Activated T-cell treated with anti-CD3 and anti-CD28 coated beads for 24 hours (primary cell): ENCODE results near the gene ADGRV1.
"Not testable (repeated sequence)": the region's sequence is repeated elsewhere in the genome, so short reads cannot be mapped to it uniquely, and the experiment has no call there.

ENCODE experiments used
- DNase-seq: peaks from one replicate; pipeline ENCODE4 v3.0.0-alpha.2; 2020; ENCODE audit warnings: low read depth

Gene ADGRV1

DNA sequence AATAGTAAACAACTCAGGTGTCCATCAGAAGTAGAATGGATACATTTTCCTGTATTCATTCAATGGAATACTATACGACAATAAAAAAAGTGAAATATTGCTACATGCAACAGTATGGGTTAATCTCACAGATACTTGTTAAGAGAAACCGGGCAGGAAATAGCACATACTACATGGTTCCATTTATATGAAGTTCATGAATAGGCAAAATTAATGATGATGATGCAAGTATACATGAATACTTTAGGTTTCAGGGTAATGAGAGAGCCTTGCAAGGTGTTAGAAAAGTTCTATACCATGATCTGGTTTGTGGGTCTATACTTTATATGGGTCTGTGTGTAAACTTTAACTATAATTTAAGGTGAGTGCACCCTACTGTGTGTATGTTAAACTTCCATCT is 390.4 kb downstream of the ADGRV1 start:
- DNase-seq = no peak

DNA sequence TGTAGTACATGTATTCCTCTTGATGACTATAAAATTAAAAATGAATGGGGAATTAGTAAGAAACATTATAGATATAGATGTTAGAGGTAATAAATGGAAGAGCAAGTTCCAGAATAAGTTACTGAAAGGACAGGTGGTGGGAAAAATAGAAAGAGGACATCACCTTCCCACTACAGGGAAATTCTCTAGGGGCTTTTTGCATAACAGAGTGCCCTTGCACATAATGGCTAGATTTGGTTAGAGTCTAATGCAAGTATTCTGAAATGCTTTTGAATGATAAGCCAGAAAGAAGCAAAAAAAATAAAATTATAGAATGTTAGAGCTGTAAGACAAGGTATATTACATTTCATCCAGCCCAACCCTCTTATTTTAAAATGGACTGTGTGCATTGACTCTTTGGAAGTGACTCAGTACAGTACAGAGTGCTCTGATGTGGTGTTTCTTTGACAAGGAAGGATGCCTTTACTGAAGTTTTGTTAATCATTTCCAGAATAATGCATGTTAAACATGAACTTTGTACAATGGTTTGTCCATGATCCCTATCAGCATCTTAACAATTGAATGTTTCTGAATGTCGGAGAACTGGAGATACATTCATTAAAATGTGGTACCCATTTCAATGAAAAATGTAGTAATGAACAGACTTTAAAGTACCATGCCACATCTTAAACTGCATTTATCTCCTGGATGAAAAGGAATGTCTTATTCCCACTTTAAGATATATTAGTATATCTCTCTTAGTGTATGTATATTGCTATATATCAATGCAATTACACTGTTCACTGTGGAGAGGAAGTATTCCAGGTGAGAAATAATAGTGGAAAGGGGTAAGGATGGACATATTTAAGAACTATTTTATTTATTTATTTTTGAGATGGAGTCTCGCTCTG is 391.1 kb downstream of the ADGRV1 start:
- DNase-seq = no peak

DNA sequence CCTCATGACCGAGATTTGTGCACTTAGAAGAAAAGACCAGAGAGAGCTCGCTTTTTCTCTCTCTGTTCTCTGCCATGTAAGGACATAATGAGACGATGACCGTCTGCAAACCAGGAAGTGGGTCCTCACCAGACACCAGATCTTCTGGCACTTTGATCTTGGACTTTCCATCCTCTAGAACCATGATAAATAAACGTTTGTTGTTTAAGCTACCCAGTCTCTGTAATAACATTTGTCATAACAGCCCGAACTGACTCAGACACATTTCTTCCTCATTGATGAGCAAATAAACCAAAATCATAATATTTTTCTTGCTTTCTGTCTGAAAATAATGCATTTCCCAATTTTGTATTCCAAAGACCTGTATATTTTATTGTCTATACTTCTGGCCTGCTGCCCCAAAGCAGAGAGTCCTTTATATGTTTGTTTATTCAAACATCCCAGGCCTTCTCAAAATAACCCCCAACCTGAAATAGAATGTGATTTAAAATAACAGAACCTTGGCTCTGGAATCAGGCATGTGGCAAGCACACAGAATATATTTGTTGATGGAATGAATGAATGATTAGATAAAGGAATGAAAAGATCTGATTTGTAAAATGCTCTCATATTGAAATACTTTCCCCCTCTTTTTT is 396.5 kb downstream of the ADGRV1 start:
- no peak for DNase-seq

GRCh38 chr5:90956511-90957097 is 398.0 kb downstream of the ADGRV1 start:
- no peak for DNase-seq

GRCh38 chr5:90957906-90958305 is 399.3 kb downstream of the ADGRV1 start:
- no peak for DNase-seq

DNA sequence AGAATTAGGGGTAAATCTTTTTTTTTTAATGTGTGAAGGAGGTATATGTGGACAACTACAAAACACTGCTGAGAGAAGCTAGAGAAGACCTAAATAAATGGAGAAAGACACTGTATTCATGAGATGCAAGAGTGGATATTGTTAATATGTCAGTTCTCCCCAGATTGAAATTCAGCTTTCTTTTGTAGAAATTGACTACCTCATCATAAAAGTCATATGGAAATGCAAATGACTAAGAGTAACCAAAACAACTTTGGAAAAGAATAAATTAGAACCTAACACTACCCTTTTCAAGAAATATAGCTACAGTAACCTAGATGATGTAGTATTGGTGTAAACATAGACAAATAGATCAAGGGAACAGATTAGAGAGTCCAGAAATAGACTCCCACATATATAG is 400.7 kb downstream of the ADGRV1 start:
- DNase-seq = no peak

- no peak for DNase-seq
Observed at GRCh38 chr5:90962481-90962880, 403.9 kb downstream of the ADGRV1 start.

DNA sequence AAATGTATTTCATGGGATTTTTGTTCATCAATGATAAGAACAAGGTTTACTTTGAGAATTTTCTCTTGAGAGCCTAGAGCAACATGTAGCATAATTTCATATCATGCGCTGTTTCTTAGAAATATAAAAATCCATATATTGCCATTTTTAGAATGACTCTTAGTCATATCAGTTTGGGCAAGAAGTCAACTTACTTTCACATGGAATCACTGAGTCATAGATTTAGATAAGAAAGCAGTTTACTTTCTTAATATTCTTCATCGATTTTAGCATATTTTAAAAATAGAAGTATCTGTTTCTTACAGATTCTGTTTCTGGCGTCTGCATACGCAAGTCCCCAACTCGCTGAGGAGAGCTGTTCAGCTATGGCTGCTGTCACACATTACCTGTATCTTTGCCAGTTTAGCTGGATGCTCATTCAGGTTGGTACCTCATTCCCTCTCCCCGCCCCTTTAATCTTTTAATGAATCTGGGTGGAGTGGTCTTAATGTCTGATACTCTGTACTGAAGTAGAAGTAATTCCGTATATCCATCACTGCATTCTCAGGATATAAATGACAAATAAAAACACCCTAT is 406.6 kb downstream of the ADGRV1 start:
- no peak for DNase-seq

DNA sequence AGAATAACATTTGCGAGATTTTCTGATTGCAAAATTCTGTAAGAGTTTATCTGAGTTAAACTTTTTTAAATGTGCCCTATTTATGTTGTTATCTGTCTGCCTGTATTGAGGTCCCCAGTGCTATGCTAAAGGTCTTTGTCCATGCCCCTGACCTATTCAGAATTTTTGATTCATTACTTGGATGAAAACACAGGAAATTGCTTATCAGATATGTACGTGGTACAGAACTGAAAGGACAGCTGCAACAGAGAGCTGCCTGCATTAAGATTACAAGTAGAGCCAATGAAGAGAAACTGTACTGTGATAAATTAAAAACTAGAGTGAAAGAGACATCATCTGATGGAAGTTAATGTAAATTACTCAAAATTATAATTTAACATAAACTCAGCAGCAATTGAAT is 408.8 kb downstream of the ADGRV1 start:
- no peak for DNase-seq

- DNase-seq = no peak
Observed at GRCh38 chr5:90967851-90968250, 409.3 kb downstream of the ADGRV1 start.

- no peak for DNase-seq
Observed at GRCh38 chr5:90968319-90968718, 409.7 kb downstream of the ADGRV1 start.

- not testable (repeated sequence) for DNase-seq
Observed at GRCh38 chr5:90969945-90970344, 411.3 kb downstream of the ADGRV1 start.

DNA sequence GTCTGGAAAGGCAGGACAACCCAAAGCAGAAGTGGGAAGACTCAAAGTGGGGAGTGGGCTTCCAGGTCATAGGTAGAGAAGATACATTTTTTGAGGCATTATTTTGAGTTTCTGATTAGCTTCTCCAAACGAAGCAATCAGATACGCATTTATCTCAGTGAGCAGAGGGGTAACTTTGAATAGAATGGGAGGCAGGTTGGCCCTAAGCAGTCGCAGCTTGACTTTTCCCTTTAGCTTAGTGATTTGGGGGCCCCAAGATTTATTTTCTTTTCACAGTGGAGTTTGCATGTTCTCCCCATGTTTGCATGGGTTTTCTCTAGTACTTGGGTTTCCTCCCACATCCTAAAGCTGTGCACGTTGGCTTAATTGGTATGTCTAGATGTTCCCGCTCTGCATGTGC is 422.6 kb downstream of the ADGRV1 start:
- DNase-seq = no peak

- DNase-seq = no peak
Observed at GRCh38 chr5:90981821-90982220, 423.2 kb downstream of the ADGRV1 start.

GRCh38 chr5:90982576-90982975 is 424.0 kb downstream of the ADGRV1 start:
- no peak for DNase-seq

DNA sequence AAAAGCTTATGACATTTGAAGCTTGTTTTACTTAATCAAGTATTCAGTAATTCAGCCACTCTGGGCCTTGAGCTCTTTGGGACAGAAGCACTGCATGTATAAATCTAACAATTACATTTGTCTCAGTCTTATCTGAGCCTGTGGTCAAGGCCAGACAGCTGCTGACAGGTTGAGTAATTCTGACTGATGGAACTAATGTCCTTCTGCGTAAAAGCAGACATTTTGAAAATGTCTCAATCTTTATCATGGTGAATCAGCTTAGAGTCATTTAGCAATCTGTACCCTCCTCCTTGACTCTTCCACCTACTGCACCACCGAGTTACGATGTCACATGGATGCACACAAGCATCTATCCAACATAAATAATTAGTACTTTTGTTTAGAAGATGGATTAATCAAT is 424.6 kb downstream of the ADGRV1 start:
- no peak for DNase-seq

GRCh38 chr5:90983711-90984124 is 425.1 kb downstream of the ADGRV1 start:
- no peak for DNase-seq

DNA sequence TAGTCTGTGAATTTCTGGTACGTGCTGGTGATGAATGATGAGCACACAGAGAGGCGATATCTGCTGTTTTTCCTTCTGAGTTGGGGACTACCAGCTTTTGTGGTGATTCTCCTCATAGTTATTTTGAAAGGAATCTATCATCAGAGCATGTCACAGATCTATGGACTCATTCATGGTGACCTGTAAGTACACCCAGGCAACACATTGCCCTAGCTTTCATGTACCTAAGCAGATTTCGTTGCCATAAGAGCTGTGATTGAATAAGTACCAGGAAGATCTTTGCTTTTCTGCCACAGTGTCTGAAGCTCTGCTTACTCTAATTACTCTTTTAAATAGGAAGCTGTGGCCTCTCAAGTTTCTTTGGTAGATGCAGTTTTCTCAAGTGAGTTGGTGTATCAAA is 426.7 kb downstream of the ADGRV1 start:
- DNase-seq = no peak

GRCh38 chr5:90987726-90988125 is 429.1 kb downstream of the ADGRV1 start:
- no peak for DNase-seq

DNA sequence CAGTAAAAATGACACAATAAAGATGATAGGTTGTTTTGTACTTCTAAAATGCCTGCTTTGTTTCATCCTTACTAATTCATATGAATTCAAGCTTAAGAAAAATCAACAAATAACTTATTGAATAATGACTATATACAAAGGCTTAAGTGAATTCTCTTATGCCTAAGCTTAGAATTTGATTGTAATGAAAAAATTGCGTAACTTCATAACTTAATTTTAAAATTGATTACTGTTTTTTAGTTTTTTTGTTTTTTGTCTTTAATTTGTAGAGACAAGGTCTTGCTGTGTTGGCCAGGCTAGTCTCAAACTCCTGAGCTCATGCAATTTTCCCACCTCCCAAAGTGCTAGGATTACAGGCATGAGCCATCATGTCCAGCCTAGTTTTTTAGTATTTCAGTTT is 432.6 kb downstream of the ADGRV1 start:
- no peak for DNase-seq

GRCh38 chr5:90994796-90995195 is 436.2 kb downstream of the ADGRV1 start:
- DNase-seq = no peak

- no peak for DNase-seq
Observed at GRCh38 chr5:90996089-90996488, 437.5 kb downstream of the ADGRV1 start.

- no peak for DNase-seq
Observed at GRCh38 chr5:90997082-90997481, 438.5 kb downstream of the ADGRV1 start.
